ENCODE results near the gene TRAM2. TPM values are rescaled to one million over a fixed set of nuclear protein-coding genes. Genes with fewer than 3 reads are reported as not detected.

Gene TRAM2
- total and polyA plus RNA-seq, 2 of the 8 experiments (the other 6 are each of a cell fraction or from before 2014, with no cell fraction given), result 9.0 to 21.4 TPM

GRCh38 chr6:52516269-52516668 lies 60.6 kb downstream of the TRAM2 start:
- Histone ChIP-seq H2BK15ac (ENCODE audit: low read length) (no peak overlapping the region), H4K5ac (ENCODE audit: insufficient read length, low read depth, low read length) (no peak overlapping the region), H4K91ac (replicated peaks; ENCODE audit: insufficient read length, low read length) (no peak overlapping the region), H3K4me1 (replicated peaks in 1 of 4; ENCODE audit: control insufficient read depth in 3 of 4, insufficient read depth in 4 of 4, low read length in 3 of 4) (peaks cover 7 to 19% (median 17%) of the 10 kb centered on the region in 4 experiments), H2AK5ac (ENCODE audit: low read depth, low read length) (no peak overlapping the region), H3K23ac (ENCODE audit: insufficient read length) (no peak overlapping the region), H3K4me3 (ENCODE audit: extremely low read depth in 1 of 4, insufficient read depth in 2 of 4, low read depth in 3 of 4, low read length in 4 of 4) (no peak overlapping the region), H2BK20ac (ENCODE audit: low read length) (no peak overlapping the region), H4K8ac (ENCODE audit: extremely low read depth, insufficient read depth, low read length) (no peak overlapping the region), H2AFZ (ENCODE audit: low read length) (no peak overlapping the region), H3K27ac (ENCODE audit: low read depth, low read length) (no peak overlapping the region), H4K20me1 (replicated peaks in 1 of 2; ENCODE audit: control insufficient read depth in 1 of 2, insufficient read depth in 2 of 2, low read length in 2 of 2) (no peaks in the 10 kb centered on the region), H2BK120ac (replicated peaks; ENCODE audit: low read depth, low read length) (no peak overlapping the region), H3K27me3 (replicated peaks in 1 of 4; ENCODE audit: control insufficient read depth in 3 of 4, extremely low read depth in 1 of 4, insufficient read depth in 3 of 4, low read length in 3 of 4) (no peaks in the 10 kb centered on the region), H3K79me1 (ENCODE audit: low read depth, low read length) (peaks cover 5% of the 10 kb centered on the region; the same call in 1 of the 2 replicates), H3K9me3 (ENCODE audit: insufficient read depth in 2 of 2, low read depth in 1 of 2, low read length in 1 of 2) (no peaks in the 10 kb centered on the region), H3K79me2 (ENCODE audit: control insufficient read depth in 1 of 2, insufficient read depth in 2 of 2, low read length in 2 of 2) (peaks cover 0 to 3% of the 10 kb centered on the region in 2 experiments; a peak in 2 of 4 replicates), H3K14ac (ENCODE audit: insufficient read length) (no peak overlapping the region), H2BK12ac (ENCODE audit: low read depth, low read length) (no peak overlapping the region), H3K23me2 (ENCODE audit: low read depth, low read length) (no peaks in the 10 kb centered on the region), H3K18ac (ENCODE audit: extremely low read depth, low read length) (no peak overlapping the region), H3K9ac (replicated peaks in 1 of 4; ENCODE audit: extremely low read depth in 1 of 4, low read depth in 3 of 4, low read length in 3 of 4) (no peak overlapping the region), H3K4ac (replicated peaks; ENCODE audit: insufficient read length, low read depth, low read length) (no peak overlapping the region), H3K4me2 (ENCODE audit: insufficient read depth in 1 of 2, low read depth in 2 of 2, low read length in 2 of 2) (no peak overlapping the region), H3K36me3 (ENCODE audit: control insufficient read depth in 2 of 4, insufficient read depth in 4 of 4, low read length in 3 of 4) (peaks cover 0 to 7% (median under 1%) of the 10 kb centered on the region in 4 experiments; a peak in 2 of 8 replicates), H2BK5ac (ENCODE audit: low read depth, low read length) (no peak overlapping the region), H3K56ac (replicated peaks; ENCODE audit: insufficient read length, low read depth, low read length) (no peak overlapping the region)
- CTCF ChIA-PET (ENCODE audit: partially characterized antibody), result interaction anchor here (0.6 to 3.2 kb wide), 10 partner anchors 12 to 147 kb away, joined by 3 to 16 read pairs (median 4); partner anchors contain the start of gene TRAM2
- no peak for TF ChIP-seq KDM5A (IDR thresholded peaks at IDR 0.05; ENCODE audit: low read length)
- TF ChIP-seq, protein P1, sequence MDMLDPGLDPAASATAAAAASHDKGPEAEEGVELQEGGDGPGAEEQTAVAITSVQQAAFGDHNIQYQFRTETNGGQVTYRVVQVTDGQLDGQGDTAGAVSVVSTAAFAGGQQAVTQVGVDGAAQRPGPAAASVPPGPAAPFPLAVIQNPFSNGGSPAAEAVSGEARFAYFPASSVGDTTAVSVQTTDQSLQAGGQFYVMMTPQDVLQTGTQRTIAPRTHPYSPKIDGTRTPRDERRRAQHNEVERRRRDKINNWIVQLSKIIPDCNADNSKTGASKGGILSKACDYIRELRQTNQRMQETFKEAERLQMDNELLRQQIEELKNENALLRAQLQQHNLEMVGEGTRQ (IDR thresholded peaks at IDR 0.05; ENCODE audit: low read length), result no peak
- no peak for TF ChIP-seq CBX8 (IDR thresholded peaks at IDR 0.05; ENCODE audit: borderline replicate concordance, low read depth, low read length)
- no peak for TF ChIP-seq EGR1 (IDR thresholded peaks at IDR 0.05; ENCODE audit: borderline replicate concordance, low read depth, low read length)
- TF ChIP-seq BACH1 (IDR thresholded peaks at IDR 0.05; ENCODE audit: low read length), result no peak
- TF ChIP-seq CHD2 (IDR thresholded peaks at IDR 0.05; ENCODE audit: low read length), result no peak
- no peak for TF ChIP-seq CEBPB (IDR thresholded peaks at IDR 0.05; ENCODE audit: low read depth, low read length)
- TF ChIP-seq TAF7 (optimal IDR thresholded peaks at IDR 0.05; ENCODE audit: borderline replicate concordance, low read depth, low read length), result no peak
- FAIRE-seq, result no peak
- POLR2A ChIA-PET (ENCODE audit: partially characterized antibody), result interaction anchor here (0.9 to 1.8 kb wide), 4 partner anchors 8 to 96 kb away, joined by 3 to 5 read pairs (median 4); partner anchors contain the start of gene EFHC1
- WGBS, 2 experiments (ENCODE audit: extremely low coverage in 1 of 2, insufficient coverage in 1 of 2, insufficient read length in 1 of 2, insufficient replicate concordance in 2 of 2, low coverage in 1 of 2, low lambda C conversion rate in 2 of 2, missing lambda C conversion rate in 1 of 2), result 84% methylated on average over 1 of the region's 1 CpG; no CpG with 5 or more reads in 1 of the 2 experiments
- no peak for DNase-seq (ENCODE audit: low read depth in 1 of 2, low spot score in 2 of 2)
